Left lung (tissue), 10 donors: ENCODE measurements around the gene PAFAH1B2. TPM values are rescaled to one million over a fixed set of nuclear protein-coding genes. Genes with fewer than 3 reads are reported as not detected.
"Not testable (repeated sequence)": the region's sequence is repeated elsewhere in the genome, so short reads cannot be mapped to it uniquely, and the experiment has no call there.

Experiments
- ATAC-seq: fragments of 200-7000 bp; cut with Tn5 transposase; one replicate; pipeline ENCODE4 v1.9.1; 2020; ENCODE audit warnings: moderate library complexity
- DNase-seq, 4 donors: peaks; one replicate each; pipeline ENCODE4 v3.0.0-alpha.2; 2013 to 2020
- H3K27ac ChIP-seq, 2 donors: fragments of 200-600 bp; sonication (generic) in 1 of 2; one replicate each; pipeline versions ENCODE4 v1.5.0 to v1.8.0; 2020 to 2021
- H3K27me3 ChIP-seq, 2 donors: fragments of 200-600 bp; sonication (generic) in 1 of 2; one replicate each; pipeline versions ENCODE4 v1.5.0 to v1.8.0; 2020 to 2021
- H3K36me3 ChIP-seq, 2 donors: fragments of 200-600 bp; sonication (generic) in 1 of 2; one replicate each; pipeline versions ENCODE4 v1.5.0 to v1.8.0; 2020 to 2021
- H3K4me1 ChIP-seq, 2 donors: fragments of 200-600 bp; one replicate each; pipeline ENCODE4 v1.8.0; 2021
- H3K4me3 ChIP-seq, 2 donors: fragments of 200-600 bp; sonication (generic) in 1 of 2; one replicate each; pipeline versions ENCODE4 v1.5.0 to v1.8.0; 2020 to 2021; ENCODE audit warnings: mild to moderate bottlenecking in 1 of 2
- H3K9me3 ChIP-seq, 2 donors: fragments of 200-600 bp; sonication (generic) in 1 of 2; one replicate each; pipeline versions ENCODE4 v1.5.0 to v1.8.0; 2020 to 2021
- intact Hi-C, 2 donors: fragments of 100-400 bp; cut with DNase I; formaldehyde crosslinking; loops; one replicate each; pipeline versions ENCODE4 v1.11.2 to v1.14.2; 2022
- polyA plus RNA-seq, 6 donors: library from polyadenylated mRNA; unstranded; fragments of 120-200 nt; gene quantifications; one replicate each; pipeline ENCODE4 v1.2.1, GENCODE V29; 2013; ENCODE audit not compliant: insufficient read length in 6 of 6
- total RNA-seq, 2 donors: library from RNA; stranded (reverse); fragmentation: NEBNext Ultra II Directional; extraction: Animal tissue kit (Norgen Biotek cat#: 25700); gene quantifications; one replicate each; pipeline ENCODE4 v1.2.1, GENCODE V29; 2021
- TF ChIP-seq, protein P1 (sequence below), 2 donors: fragments of 200-600 bp; sonication (generic) in 1 of 2; IDR thresholded peaks; one replicate each; pipeline versions ENCODE4 v1.5.0 to v1.8.0; 2021; ENCODE audit warnings: antibody characterized with exemption in 2 of 2
- donor health status: DM: no; HTN: yes; CAD: no.
- donor health status: DM: no; HTN: no; CAD: no.

PAFAH1B2 gene
- total and polyA plus RNA-seq, 8 donors = 58.9 to 82.3 (median 67.5) TPM

DNA sequence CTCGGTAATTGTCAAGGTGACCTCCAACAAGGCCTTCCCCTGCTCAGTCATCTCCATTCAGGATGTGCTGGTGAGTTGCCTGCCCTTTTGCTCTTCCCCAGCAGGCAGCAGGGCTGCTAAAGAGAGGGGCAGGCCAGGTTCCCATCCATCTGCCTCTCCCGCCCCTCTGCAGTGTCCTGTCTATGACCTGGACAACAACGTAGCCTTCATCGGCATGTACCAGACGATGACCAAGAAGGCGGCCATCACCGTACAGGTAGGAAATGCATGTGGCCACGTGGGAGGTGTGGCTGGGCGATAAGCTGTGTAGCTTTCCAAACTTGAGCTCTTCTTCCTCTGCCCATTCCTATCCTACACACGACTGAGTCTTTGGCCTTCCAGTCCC is 38.5 kb downstream of the PAFAH1B2 start:
- H3K36me3 ChIP-seq = peaks cover 0 to 31% of the 10 kb centered on the region in 2 donors
- no peak for ATAC-seq
- TF ChIP-seq, protein P1, sequence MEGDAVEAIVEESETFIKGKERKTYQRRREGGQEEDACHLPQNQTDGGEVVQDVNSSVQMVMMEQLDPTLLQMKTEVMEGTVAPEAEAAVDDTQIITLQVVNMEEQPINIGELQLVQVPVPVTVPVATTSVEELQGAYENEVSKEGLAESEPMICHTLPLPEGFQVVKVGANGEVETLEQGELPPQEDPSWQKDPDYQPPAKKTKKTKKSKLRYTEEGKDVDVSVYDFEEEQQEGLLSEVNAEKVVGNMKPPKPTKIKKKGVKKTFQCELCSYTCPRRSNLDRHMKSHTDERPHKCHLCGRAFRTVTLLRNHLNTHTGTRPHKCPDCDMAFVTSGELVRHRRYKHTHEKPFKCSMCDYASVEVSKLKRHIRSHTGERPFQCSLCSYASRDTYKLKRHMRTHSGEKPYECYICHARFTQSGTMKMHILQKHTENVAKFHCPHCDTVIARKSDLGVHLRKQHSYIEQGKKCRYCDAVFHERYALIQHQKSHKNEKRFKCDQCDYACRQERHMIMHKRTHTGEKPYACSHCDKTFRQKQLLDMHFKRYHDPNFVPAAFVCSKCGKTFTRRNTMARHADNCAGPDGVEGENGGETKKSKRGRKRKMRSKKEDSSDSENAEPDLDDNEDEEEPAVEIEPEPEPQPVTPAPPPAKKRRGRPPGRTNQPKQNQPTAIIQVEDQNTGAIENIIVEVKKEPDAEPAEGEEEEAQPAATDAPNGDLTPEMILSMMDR (IDR thresholded peaks at IDR 0.05) = no peak
- H3K9me3 ChIP-seq = no peaks in the 10 kb centered on the region
- no peak for DNase-seq
- no peaks in the 10 kb centered on the region for H3K27me3 ChIP-seq
- H3K27ac ChIP-seq = no peak overlapping the region
- H3K4me3 ChIP-seq = no peak overlapping the region
- peaks cover 18 to 41% of the 10 kb centered on the region in 2 donors for H3K4me1 ChIP-seq
- intact Hi-C loops = no loop called here

DNA sequence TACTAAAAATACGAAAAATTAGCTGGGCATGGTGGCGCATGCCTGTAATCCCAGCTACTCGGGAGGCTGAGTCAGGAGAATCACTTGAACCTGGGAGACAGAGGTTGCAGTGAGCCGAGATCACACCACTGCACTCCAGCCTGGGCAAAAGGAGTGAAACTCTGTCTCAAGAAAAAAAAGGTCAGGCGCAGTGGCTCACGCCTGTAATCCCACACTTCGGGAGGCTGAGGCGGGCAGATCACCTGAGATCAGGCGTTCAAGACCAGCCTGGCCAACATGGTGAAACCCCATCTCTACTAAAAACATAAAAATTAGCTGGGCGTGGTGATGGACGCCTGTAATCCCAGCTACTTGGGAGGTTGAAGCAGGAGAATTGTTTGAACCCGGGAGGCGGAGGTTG is 39.1 kb downstream of the PAFAH1B2 start:
- intact Hi-C loops, H3K4me3 ChIP-seq, H3K27me3 ChIP-seq, H3K9me3 ChIP-seq, DNase-seq, H3K27ac ChIP-seq, ATAC-seq: not testable (repeated sequence)
- H3K4me1 ChIP-seq = peaks cover 13 to 40% of the 10 kb centered on the region in 2 donors
- H3K36me3 ChIP-seq = peaks cover 0 to 37% of the 10 kb centered on the region in 2 donors

DNA sequence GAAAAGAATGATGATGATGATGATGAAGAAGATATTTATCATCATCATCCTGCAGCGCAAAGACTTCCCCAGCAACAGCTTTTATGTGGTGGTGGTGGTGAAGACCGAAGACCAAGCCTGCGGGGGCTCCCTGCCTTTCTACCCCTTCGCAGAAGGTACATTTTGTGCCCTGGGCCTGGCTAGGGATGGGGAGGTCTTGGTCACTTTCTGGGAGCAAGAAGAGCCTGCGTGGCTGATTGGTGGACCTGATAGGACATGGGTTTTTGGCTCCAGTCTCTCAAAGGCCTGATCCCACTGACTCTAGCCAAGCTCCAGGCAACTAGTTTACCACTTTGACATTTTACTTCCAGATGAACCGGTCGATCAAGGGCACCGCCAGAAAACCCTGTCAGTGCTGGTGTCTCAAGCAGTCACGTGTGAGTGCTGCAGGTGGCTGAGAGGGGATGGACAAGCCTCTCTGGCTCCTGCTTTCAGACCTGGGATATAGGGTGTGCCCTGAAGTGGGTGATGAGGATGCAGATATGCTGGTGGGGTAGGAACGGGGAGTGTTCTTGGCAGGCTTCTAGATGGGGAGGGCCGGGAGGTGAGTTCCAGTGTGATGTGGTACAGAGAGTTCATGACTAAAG is 39.8 kb downstream of the PAFAH1B2 start:
- Histone ChIP-seq H3K36me3 (peaks cover 0 to 44% of the 10 kb centered on the region in 2 donors), H3K27ac (peak overlapping the region in 1 of 2 donors; percentile 78)

DNA sequence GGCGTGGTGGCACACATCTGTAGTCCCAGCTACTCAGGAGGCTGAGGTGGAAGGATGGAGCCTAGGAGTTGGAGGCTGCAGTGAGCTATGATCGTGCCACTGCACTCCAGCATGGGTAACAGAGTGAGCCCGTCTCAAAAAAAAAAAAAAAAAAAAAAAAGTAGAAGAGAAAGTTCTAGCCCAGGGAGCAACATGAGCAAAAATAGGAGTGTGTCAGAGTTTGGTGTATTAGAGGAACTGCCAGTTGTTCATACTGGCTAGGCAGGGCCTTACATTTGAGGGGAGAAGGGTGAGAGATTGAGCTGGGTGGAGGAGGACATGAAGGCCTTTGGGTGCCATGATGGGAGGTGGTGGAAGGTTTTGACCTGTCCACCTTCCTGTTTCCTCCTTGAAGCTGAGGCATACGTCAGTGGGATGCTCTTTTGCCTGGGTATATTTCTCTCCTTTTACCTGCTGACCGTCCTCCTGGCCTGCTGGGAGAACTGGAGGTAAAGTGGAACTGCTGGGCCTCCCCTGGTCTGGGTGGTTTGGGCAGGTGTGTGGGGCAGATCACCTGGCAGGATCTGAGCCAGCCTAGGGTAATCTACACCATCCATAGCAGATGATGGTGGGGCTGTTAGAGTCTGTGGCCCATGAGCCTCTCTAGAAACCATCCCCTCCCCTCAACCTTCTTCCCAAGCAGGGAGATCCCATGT is 41.8 kb downstream of the PAFAH1B2 start:
- Histone ChIP-seq H3K36me3 (peaks cover 0 to 62% of the 10 kb centered on the region in 2 donors), H3K9me3 (no peaks in the 10 kb centered on the region), H3K4me1 (peaks cover 2 to 34% of the 10 kb centered on the region in 2 donors), H3K4me3 (no peak overlapping the region), H3K27ac (peak overlapping the region; percentile 13 to 78), H3K27me3 (no peaks in the 10 kb centered on the region)
- intact Hi-C loops = no loop called here
- TF ChIP-seq, protein P1 (IDR thresholded peaks at IDR 0.05) = no peak
- no peak for DNase-seq
- ATAC-seq = no peak

More for the DNA sequence above, 39.8 kb downstream of the PAFAH1B2 start:
- H3K4me3 ChIP-seq = no peak overlapping the region
- ATAC-seq (peak; percentile 62), DNase-seq (peak in 2 of 4 donors; percentile 33 to 86)
- TF ChIP-seq, protein P1 (IDR thresholded peaks at IDR 0.05) = no peak
- no peaks in the 10 kb centered on the region for H3K27me3 ChIP-seq
- H3K9me3 ChIP-seq = no peaks in the 10 kb centered on the region
- intact Hi-C loops = no loop called here
- peaks cover 13 to 43% of the 10 kb centered on the region in 2 donors for H3K4me1 ChIP-seq

DNA sequence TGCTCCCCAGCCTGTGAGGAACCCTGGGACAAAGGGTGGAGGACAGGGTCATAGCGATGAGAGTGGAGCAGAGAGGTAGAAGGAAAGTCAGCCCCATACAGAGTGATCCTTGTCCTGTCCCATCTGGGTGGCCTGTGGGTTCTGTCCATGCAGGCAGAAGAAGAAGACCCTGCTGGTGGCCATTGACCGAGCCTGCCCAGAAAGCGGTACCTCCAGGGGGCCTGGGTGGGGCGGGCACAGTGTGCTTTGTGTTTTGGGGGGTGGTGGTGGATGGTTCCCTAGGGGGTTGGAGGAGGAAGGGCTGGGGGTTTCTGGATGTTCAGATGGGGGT is 42.3 kb downstream of the PAFAH1B2 start:
- DNase-seq (peak in 1 of 4 donors; percentile 31), ATAC-seq (no peak)
- no peak overlapping the region for H3K4me3 ChIP-seq
- H3K4me1 ChIP-seq = peaks cover 0 to 31% of the 10 kb centered on the region in 2 donors
- no peaks in the 10 kb centered on the region for H3K9me3 ChIP-seq
- TF ChIP-seq, protein P1 (IDR thresholded peaks at IDR 0.05) = no peak
- H3K27me3 ChIP-seq = no peaks in the 10 kb centered on the region
- H3K27ac ChIP-seq = peak overlapping the region in 1 of 2 donors; percentile 78
- H3K36me3 ChIP-seq = peaks cover 0 to 66% of the 10 kb centered on the region in 2 donors
- intact Hi-C loops = no loop called here
